Hematopoietic multipotent progenitor cell treated with erythropoietin and hydrocortisone succinate and interleukin-3 and kit ligand, for 4 days (in vitro differentiated cells): Measurements from ENCODE around the gene AADAC.
"Not testable (repeated sequence)": the region's sequence is repeated elsewhere in the genome, so short reads cannot be mapped to it uniquely, and the experiment has no call there.

ENCODE experiments used
- DNase-seq: peaks from one replicate; pipeline ENCODE4 v3.0.0-alpha.2; 2015

AADAC gene

GRCh38 chr3:151813799-151814198 lies at the start of gene AADAC:
TSS of gene AADAC (plus strand) at chr3:151814116. CDS start at chr3:151814163, 47 bp downstream.
- no peak for DNase-seq

DNA sequence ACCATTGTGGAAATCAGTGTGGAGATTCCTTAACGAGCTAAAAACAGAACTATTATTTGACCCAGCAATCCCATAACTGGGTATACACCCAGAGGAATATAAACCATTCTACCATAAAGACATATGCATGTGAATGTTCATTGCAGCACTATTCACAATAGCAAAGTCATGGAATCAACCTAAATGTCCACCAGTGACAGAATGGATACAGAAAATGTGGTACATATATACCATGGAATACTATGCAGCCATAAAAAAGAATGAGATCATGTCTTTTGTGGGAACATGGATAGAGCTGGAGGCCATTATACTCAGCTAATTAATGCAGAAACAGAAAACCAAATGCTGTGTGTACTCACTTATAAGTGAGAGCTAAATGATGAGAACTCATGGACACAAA lies 49.2 kb upstream of the AADAC start:
- not testable (repeated sequence) for DNase-seq

GRCh38 chr3:151765685-151766084 lies 48.2 kb upstream of the AADAC start:
- DNase-seq: no peak

- DNase-seq: no peak
Observed at GRCh38 chr3:151766454-151766853, 47.5 kb upstream of the AADAC start.

DNA sequence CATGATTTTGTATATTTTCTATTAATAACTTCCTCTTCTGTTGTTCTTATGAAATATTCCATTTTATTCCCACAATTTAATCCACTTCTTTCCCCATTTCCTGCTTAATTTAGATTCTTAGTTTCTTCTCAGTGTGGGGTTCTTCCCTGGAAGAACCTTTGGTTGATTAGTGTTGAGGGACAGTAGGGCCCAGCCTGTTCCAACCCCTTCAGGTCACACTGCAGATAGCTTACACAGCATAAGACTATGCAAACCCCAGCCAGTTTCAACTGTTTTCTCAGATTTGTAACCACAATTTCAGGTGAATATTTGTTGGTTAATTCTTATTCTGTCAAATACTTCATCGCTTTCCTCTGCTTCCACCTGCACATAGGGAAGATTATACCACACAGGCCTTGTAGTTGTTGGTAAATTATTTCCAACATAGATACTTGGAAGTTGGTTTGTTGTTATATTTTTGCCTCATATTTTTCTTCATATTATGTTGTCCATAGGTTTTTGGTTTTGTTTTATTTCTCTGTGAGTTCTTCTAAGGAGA lies 45.5 kb upstream of the AADAC start:
- no peak for DNase-seq

- DNase-seq: peak; percentile 21
Observed at GRCh38 chr3:151769175-151769574, 44.7 kb upstream of the AADAC start.

DNA sequence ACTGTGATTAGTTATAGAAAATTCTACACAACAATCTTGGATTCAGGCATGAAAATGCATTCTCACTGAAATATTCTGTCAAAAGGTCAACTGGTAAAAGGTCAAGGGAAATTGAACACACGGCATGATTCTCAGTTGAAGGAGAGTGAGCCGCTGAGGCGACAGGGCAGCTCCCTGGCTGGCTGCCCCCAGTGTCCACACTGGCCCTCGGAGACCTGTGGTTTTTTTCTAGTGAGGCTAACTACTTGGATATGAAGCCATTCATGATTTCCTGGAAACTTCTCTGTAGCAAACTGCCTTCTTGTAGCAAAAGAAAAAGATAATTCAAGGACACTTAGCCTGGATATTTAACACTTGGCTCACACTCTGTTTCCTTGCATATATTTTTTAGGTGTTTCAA lies 43.0 kb upstream of the AADAC start:
- no peak for DNase-seq

GRCh38 chr3:151772825-151773480 lies 41.0 kb upstream of the AADAC start:
- no peak for DNase-seq

DNA sequence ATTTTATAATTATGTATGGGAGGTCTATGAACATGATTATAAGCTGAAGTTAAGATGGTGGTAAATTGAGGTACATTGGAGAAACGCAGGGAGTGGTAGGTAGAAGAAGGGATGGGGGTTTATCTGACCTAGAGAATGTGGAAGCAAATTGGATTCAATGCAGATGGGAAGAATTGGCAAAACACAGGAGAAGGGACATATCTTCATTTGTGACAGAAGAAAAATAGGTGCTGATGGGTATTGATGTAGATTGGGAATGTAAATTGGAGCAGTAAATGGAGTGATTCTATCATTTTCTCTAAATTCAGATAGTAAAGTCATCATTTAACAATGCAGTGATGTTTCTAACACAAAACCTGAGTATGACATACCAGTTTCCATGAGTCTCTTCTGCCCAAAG lies 39.7 kb upstream of the AADAC start:
- no peak for DNase-seq

DNA sequence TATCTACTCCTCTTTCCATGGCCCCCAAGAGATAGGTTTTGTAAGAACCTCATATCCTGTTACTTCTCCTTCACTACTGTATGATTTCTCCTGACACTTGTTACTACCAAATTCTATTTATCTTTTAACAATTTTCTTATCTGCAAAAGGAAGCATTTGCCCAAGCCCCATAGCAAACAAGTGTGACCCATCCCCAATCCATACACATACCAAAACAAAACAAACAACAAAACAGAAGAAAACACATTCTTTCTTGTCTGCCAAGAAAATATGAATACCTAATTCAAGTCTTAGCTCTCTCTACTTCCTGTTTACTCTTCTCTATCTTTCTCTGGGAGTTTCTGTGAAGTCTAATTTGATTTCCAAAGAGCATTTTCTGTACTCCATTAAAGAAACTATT lies 39.0 kb upstream of the AADAC start:
- DNase-seq: no peak

- DNase-seq: no peak
Observed at GRCh38 chr3:151775314-151776258, 38.3 kb upstream of the AADAC start.

DNA sequence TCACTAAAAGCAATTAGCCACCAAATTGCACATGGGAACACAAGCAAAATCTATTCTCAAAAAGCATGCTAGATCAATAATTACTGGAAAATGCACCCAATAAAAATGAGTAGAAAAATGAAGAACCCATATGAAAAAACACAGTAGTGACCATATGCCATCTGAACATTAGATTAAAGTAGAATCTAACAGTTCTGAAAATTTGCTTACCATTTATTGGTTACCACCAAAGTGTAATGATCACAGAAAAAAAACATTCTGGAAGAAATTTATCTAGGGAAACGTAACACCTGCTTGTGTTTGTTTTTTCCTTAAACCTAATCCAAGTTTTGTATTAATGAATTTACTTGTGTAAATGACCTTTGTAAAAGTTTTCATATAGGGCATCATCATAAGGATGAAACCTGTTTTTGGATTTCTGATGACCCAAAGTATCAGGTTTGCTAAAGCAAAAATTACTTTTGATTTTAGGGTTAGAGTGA lies 37.6 kb upstream of the AADAC start:
- no peak for DNase-seq

GRCh38 chr3:151777880-151778279 lies 36.0 kb upstream of the AADAC start:
- no peak for DNase-seq

DNA sequence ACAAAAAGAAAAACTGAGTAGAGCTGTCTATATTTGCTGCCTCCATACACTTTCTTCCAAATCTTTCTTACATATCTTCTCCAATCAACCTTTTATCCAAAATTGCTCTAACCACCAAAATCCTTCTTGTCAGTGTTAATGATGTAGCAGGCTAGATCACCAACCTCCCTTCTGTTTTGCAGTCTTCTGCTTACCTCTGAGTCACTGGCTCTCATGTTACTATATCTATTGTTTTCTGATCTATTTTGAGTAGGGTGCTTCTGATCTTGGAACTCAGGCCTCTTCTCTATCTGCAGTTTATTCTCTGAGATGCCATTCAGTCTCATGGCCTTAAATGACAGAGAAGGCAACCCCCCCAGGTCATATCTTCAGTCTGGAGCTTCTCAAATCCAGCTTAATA lies 26.3 kb upstream of the AADAC start:
- DNase-seq: no peak

- DNase-seq: no peak
Observed at GRCh38 chr3:151788401-151788800, 25.5 kb upstream of the AADAC start.

GRCh38 chr3:151789853-151790463 lies 24.0 kb upstream of the AADAC start:
- no peak for DNase-seq

DNA sequence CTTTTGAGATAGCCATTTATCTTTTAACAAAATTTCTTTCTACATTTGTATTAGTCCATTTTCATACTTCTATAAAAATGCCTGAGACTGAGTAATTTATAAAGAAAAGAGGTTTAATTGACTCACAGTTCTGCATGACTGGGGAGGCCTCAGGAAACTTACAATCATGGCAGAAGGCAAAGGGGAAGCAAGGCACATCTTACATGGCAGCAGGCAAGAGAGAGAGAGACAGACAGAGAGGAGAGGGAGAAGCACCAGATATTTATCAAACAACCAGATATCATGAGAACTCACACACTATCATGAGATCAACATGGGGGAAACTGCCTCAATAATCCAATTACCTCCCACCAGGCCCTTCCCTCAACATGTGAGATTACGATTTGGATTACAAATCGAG lies 23.2 kb upstream of the AADAC start:
- not testable (repeated sequence) for DNase-seq

GRCh38 chr3:151792411-151792810 lies 21.5 kb upstream of the AADAC start:
- no peak for DNase-seq

DNA sequence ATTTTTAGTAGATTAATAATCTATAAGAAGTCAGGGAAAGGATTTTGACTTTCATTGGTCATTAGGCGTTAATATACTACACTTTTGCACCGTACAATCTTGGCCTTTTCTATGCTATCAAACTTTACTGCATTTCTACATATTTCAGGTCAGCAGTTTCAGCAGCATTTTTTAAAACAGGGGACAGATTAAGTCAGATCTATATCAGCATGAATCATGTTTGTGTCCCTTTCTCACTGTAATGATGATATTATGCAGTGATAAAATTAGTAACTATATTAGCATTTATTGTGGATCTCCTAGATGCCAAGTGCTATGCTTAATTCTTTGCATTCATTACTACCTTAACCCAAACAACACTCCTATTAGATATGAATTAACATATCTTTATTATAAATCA lies 20.3 kb upstream of the AADAC start:
- no peak for DNase-seq

DNA sequence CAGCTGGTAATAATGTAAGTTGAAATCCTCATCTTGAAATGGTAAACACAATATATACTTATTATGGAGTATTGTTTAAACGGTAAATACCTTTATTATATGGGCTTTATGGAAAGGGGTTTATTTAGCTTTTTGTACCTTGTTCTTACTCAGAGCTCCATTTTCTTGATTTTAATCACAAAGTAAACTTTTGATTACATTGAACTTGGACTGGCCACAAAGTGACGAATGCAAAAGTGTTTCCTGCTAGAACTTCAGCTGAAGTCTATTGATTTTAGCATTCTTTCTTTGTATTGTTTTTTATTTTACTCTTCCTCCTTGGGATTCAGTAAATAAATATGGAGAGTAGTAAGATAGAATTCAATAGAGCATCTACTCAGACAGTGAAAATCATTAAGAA lies 19.8 kb upstream of the AADAC start:
- DNase-seq: no peak

DNA sequence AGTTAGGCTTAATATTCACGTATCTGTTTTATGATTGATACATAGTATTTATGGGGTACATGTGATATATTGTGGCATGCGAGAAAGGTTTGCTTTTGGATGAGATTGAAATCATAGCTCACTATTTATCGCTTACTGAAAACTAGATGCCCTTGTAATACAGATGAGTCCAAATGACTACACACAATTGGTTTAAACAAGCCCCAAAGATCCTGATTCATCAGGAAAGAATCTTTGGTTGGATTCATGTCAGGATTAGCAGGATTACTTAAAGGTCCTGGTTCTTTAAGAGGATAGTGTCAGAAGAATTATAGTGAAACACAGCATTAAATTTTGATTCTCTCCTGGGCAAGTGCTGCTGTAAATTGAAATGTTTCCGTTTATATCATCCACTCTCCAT lies 18.6 kb upstream of the AADAC start:
- DNase-seq: no peak

- DNase-seq: no peak
Observed at GRCh38 chr3:151796105-151796680, 17.7 kb upstream of the AADAC start.

DNA sequence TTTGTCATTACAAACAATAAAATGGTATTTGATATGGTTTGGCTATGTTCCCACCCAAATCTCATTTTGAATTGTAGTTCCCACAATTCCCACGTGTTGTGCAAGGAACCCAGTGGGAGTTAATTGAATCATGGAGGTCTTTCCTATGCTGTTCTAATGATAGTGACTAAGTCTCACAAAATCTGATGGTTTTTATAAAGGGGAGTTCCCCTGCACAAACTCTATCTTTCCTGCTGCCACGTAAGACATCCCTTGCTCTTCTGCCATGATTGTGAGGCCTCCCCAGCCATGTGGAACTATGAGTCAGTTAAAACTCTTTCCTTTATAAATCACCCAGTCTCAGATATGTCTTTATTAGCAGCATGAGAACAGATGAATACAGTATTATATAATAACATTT lies 15.4 kb upstream of the AADAC start:
- no peak for DNase-seq
